ENCODE data around the gene ANTXRL.
"Not testable (repeated sequence)": the region's sequence is repeated elsewhere in the genome, so short reads cannot be mapped to it uniquely, and the experiment has no call there.

GRCh38 chr10:46269554-46270053 is 17.2 kb upstream of the ANTXRL start:
- TF ChIP-seq POLR2A (IDR thresholded peaks at IDR 0.05; ENCODE audit: low read length); NFE2L2 (conservative IDR thresholded peaks at IDR 0.05; ENCODE audit: low read length); CTCF (IDR thresholded peaks at IDR 0.05): not testable (repeated sequence)
